Activated CD4-positive, CD25-positive, alpha-beta regulatory T cell treated with anti-CD3 and anti-CD28 coated beads, Interleukin-2, amount 50 U/mL, for 72 hours (primary cell): ENCODE measurements around the gene KICS2.
"Not testable (repeated sequence)": the region's sequence is repeated elsewhere in the genome, so short reads cannot be mapped to it uniquely, and the experiment has no call there.

ENCODE experiments used
- DNase-seq: peaks from one replicate; pipeline ENCODE4 v3.0.0; 2021

The KICS2 gene

GRCh38 chr12:64222009-64222765 is at the start of gene KICS2:
Gene KICS2, minus strand, starts transcription at chr12:64222296. Its CDS starts 59 bp downstream, at chr12:64222237.
- peak; percentile 92 for DNase-seq

- DNase-seq: no peak
These were observed 48.3 kb upstream of the KICS2 start for GRCh38 chr12:64270411-64270810.

GRCh38 chr12:64269161-64269560 is 47.1 kb upstream of the KICS2 start:
- DNase-seq: no peak

DNA sequence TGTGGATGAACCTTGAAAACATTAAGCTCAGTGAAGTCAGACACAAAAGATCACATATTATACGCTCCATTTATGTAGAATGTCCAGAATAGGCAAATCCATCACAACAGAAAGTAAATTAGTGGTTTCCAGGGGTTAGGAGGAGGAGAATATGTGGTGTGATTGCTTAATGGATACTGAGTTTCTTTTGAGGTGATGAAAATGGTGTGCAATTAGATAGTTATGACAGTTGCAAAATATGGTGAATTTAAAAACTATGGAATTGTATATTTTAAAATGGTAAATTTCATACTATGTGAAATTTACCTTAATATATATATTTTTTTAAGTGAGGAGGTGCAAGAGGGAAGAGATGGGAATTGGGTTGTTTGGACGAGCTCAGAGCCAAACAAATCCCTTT is 46.3 kb upstream of the KICS2 start:
- DNase-seq: no peak

DNA sequence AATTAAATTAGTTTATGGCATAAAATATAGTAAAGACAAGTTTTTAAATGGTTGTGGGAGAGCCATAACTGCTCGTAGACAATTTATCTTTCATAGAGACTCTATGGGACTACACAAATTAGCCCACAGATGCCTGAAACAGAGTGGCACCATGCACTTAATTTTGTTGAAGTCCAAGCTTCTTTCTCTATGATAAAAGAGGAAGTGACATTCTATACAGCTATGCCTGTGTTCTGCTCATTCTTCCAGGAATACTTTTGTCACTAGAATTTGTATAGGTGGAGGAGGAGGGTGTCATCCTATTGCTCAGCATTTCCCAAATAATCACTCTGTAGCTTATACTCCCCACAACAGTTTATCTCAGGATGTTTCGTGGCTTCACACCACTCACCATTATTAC is 43.7 kb upstream of the KICS2 start:
- DNase-seq: no peak

- no peak for DNase-seq
These were observed 39.7 kb upstream of the KICS2 start for GRCh38 chr12:64261813-64262212.

DNA sequence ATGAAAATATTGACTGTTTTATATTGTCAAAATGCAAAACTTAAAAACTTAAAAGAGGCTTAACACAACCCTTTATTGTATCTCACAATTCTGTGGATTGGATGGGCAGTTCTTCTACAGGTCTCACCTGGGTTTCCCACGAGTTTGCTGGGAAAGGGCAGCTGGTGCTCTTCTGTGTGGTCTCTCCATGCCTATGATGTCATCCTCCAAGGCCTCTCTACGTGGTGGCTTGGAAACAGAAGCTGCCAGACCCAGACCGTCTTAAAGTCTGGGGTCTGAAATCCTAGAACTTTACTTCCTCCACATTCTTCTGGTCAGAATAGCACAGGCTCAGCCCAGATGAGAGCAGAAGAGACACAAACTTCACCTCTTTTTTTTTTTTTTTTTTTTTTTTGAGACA is 36.5 kb upstream of the KICS2 start:
- DNase-seq: no peak

DNA sequence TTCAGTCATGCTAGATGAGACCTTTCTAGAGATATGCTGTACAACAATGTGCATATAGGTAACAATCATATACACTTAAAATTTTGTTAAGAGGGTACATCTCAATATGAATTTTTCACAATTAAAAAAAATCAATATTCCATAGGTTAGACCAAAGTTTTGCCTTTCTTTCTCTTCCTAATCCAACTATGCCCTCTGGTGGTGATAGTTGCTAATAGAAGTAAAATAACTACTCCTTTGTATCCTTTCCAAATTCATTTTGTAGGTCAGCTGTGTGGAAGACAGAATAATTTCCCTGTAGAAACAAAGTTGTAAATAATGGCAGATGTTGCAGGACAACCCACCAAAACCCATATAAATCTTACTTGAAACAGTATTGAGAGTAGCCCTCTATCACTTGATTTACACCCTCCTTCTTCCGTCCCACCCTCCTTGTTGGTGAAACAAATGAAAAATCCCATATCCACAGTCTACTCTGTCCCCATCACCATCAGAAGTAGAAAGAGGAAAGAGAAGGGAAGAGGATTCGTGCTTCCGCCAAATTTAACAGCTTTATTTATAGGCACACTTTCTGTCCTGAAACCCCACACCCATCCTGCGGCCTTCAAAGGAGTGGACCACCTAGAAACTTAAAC is 34.2 kb upstream of the KICS2 start:
- DNase-seq: no peak

DNA sequence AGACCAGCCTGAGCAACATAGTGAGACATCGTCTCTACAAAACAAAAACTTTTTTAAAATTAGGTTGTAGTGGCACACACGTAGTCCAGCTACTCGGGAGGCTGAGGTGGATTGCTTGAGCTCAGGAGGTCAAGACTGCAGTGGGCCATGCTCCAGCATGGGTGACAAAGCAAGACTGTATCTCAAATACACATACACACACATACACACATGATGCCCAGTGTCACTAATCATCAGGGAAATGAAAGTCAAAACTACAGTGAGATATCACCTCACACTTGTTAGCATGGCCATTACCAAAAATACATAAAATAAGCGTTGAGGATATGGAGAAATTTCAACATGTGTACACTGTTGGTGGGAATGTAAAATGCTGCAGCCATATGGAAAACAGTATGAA is 33.2 kb upstream of the KICS2 start:
- no peak for DNase-seq

DNA sequence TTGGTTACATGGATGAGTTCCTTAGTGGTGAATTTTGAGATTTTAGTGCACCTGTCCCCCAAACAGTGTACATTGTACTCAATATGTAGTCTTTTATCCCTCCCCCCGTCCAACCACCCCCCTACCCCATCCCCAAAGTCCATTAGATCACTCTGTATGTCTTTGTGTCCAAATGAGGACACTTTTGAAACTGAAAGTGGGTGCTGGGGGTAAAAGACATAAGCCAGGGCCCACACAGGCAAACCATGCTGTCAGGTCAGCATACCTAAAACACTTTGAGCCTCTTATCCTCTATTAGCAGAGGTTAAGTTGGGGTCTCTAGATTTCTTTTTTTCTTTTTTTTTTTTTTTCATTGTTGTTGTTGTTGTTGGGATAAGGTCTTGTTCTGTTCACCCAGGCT is 31.3 kb upstream of the KICS2 start:
- no peak for DNase-seq

GRCh38 chr12:64252681-64253080 is 30.6 kb upstream of the KICS2 start:
- no peak for DNase-seq

GRCh38 chr12:64243809-64244208 is 21.7 kb upstream of the KICS2 start:
- no peak for DNase-seq

DNA sequence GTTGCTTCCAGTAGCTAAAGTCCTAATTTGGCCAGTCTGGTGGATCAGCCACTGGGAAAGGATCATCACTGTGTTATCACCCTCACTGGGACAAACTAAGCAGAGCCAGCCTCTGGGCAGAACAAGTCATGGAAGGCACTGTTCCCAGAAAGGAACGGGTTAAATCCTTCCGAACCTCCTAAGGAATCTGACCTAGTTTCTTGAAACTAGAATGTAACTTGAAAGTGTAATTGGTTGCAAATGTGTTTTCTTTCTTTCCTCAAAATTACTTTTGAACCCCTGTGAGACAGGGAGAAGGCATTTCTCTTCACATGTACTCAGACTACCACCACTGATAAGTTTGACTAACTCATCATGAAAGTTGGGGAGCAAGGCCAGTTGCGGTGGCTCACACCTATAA is 18.7 kb upstream of the KICS2 start:
- DNase-seq: no peak

- no peak for DNase-seq
These were observed 15.3 kb upstream of the KICS2 start for GRCh38 chr12:64237382-64237781.

- DNase-seq: no peak
These were observed 14.5 kb upstream of the KICS2 start for GRCh38 chr12:64236549-64236948.

DNA sequence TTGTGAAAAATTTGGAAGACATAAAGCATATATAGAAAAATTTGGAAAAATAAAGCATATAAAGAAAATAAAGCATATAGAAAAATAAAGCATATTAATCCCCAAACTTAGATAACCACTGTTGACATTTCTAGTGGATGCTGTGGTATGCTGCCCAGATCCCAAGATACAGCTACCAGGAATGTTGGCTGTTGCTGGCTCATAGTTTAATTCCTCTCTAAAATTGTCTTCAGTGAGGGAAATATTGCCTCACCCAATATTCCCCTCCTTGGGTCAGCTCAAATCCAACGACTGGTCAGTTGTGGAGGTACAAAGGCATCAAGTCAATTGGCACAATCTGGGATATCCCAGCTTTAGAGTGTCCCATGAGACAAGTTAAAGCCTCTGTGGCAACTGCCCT is 10.1 kb upstream of the KICS2 start:
- DNase-seq: no peak

DNA sequence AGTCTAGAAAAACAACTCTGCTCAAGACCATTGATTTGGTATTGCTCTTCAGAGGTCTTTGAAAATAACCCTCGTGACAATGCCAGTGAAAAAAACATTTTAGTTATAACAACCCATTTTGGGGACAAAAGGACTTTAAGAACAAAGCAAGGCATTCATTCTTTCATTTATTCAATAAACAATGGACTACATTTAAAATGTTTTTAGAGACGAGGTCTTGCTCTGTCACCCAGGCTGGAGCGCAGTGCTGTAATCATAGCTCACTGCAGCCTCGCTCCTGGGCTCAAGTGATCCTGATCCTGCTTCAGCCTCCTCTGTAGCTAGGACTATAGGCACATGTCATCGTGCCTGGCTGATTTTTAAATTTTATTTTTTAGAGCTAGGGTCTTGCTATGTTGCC is 7.7 kb upstream of the KICS2 start:
- no peak for DNase-seq

DNA sequence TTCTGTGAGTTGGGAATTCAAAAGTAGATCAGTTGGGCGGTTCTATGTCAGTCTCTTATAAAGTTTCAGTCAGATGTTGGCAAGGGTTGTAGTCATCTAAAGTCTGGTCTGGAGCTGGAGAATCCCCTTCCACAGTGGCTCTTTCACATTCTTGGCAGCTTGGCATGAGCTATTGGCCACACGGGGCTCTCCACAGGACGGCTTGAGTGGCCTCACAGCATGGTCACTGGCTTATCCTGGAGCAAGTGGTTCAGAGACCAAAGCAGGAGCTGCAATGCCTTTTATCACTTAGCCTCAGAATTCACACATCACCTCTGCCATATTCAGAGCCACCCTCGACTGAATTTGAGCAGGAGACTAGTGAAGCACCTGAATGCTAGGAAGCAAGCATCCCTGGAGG is 7.1 kb upstream of the KICS2 start:
- no peak for DNase-seq

DNA sequence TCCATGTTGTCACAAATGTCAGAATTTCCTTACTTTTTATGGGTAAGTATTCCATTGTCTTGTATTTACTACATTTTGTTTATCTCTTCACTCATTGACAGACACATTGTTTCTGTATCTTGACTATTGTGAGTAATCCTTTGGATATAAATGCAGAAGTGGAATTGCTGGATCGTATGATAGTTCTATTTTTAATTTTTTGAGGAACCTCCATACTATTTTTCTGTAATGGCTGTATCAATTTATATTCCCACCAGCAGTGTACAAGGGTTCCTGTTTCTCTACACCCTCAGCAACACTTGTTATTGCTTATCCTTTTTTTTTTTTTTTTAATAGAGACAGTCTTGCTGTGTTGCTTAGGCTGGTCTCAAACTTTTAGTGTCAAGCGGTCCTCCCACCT is 3.5 kb upstream of the KICS2 start:
- DNase-seq: no peak

DNA sequence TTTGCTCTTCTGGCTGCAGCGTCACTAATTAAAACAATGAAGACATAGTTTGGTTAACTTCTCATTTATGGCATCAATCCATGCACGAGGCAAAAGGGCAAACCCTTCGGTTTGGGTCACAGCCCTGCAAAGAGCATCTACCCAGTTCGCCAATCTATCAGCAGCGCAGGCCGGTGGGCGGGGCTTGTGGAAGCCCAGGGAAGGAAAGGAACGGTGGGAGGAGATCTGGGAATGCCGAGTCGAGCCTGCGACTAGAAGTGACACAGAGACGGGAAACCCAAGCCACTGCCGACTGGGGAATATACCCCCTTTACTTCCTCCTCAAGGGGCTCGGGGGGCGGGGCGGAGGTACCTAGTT is 466 bp downstream of the KICS2 start:
- DNase-seq: peak; percentile 61

DNA sequence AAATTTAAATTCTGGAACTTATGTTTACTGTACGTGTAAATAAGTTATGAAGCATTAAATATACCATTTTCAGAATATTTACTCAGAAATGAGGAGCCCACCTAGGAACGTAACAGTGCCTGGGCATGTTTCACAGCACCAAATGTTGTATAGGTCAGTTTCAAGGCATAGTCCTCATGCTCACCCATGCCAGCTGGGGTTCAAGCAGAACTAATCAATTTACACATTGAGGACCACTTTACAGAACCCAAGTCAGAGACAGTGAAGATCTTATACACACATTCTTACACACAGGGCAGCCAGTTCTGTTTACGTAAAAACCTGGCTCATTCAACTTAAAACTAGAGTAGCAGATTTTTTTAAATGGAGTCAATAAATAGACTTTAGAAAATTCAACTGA is 2.0 kb downstream of the KICS2 start:
- no peak for DNase-seq

DNA sequence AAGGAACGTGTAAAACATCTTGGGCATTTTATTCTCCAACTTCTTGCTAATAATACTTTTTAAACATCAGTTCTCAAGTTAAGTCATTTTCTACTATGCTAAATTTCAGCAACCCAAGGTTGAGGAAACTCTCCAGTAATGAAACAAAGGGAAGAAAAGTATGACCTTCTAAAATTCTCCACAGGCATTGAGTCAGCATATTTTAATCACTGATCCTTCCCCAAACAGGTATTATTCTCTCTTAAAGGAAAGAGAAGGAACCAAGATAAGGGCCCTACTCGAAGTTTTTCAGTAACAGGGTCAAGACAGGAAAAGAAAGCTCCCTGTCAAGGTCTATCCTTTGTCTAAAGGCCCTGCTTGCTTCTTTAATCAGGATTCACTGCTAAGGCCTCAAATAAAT is 3.0 kb downstream of the KICS2 start:
- DNase-seq: no peak

DNA sequence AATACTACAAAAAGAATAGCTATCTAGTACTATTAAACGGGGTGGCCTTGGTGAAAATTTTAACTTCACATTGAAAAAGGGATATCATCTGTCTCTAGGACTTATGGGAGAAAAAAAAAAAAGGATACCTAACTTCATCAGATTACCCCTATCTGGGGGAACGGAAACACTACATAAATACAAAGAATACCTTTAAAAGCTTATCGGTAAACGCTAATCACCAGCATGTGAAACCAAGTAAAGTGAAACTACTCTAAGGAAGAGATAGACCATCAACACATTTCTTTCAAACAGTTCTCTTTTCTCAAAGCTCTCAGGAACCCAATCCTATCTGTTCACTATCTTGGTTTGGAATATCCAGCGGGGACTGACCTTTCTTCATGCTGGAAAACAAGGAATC is 3.5 kb downstream of the KICS2 start:
- no peak for DNase-seq

DNA sequence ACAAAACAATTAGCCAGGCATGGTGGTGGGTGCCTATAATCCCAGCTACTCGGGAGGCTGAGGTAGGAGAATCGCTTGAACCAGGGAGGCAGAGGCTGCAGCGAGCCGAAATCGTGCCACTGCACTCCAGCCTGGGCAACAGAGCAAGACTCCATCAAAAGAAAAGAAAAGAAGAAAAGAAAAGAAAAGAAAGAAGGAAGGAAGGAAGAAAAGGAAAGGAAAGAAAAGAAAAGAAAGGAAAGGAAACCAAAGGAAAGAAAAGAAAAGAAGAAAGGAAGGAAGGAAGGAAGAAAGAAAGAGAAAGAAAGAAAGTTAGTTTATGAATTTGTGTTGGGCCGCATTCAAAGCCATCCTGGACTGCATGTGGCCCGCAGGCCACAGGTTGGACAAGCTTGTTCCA is 4.5 kb downstream of the KICS2 start:
- not testable (repeated sequence) for DNase-seq

DNA sequence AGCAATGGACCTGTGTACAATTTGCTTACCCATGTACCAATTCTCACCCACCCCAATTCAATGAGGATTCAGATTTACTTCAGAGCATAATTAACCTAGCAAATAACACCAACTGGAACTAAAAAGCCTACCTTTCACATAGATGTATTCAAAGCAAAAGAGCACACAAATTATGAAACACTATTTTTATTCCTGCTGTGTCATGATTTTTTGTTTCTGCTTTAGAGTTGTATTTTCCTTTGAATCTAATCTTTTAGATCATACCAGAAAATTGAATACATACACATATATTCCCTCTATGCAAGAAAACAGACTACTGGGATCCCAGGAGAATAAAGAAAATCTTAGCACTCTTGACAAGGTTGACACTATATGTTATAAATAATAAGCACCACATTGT is 5.9 kb downstream of the KICS2 start:
- no peak for DNase-seq
